ENCODE results near the gene SOX1.

Gene SOX1

GRCh38 chr13:112113348-112113747 lies 46.4 kb downstream of the SOX1 start:
- Histone ChIP-seq H3K4me1 (ENCODE audit: insufficient read depth, low read length) (no peaks in the 10 kb centered on the region), H3K9me3 (ENCODE audit: control insufficient read depth, insufficient read depth, low read length) (no peaks in the 10 kb centered on the region)

GRCh38 chr13:112113851-112114250 lies 46.9 kb downstream of the SOX1 start:
- H3K9me3 ChIP-seq (ENCODE audit: control insufficient read depth, insufficient read depth, low read length): no peaks in the 10 kb centered on the region
- no peaks in the 10 kb centered on the region for H3K4me1 ChIP-seq (ENCODE audit: insufficient read depth, low read length)
- no peak overlapping the region for H3K9ac ChIP-seq (ENCODE audit: low read depth, low read length)
- H3K36me3 ChIP-seq (ENCODE audit: insufficient read depth, low read length): no peaks in the 10 kb centered on the region

More at GRCh38 chr13:112113348-112113747, 46.4 kb downstream of the SOX1 start:
- no peaks in the 10 kb centered on the region for H3K36me3 ChIP-seq (ENCODE audit: insufficient read depth, low read length)
- no peak overlapping the region for H3K9ac ChIP-seq (ENCODE audit: low read depth, low read length)

- no peak overlapping the region for H3K9ac ChIP-seq (ENCODE audit: low read depth, low read length)
Measured at GRCh38 chr13:112114391-112114790, 47.4 kb downstream of the SOX1 start.

GRCh38 chr13:112115403-112116091 lies 48.6 kb downstream of the SOX1 start:
- Histone ChIP-seq H3K9ac (ENCODE audit: low read depth, low read length) (no peak overlapping the region), H3K36me3 (ENCODE audit: insufficient read depth, low read length) (no peaks in the 10 kb centered on the region), H3K9me3 (ENCODE audit: control insufficient read depth, insufficient read depth, low read length) (no peaks in the 10 kb centered on the region), H3K4me1 (ENCODE audit: insufficient read depth, low read length) (no peaks in the 10 kb centered on the region)

More at GRCh38 chr13:112114391-112114790, 47.4 kb downstream of the SOX1 start:
- H3K4me1 ChIP-seq (ENCODE audit: insufficient read depth, low read length): no peaks in the 10 kb centered on the region
- no peaks in the 10 kb centered on the region for H3K9me3 ChIP-seq (ENCODE audit: control insufficient read depth, insufficient read depth, low read length)
- H3K36me3 ChIP-seq (ENCODE audit: insufficient read depth, low read length): no peaks in the 10 kb centered on the region

- no peaks in the 10 kb centered on the region for H3K9me3 ChIP-seq (ENCODE audit: control insufficient read depth, insufficient read depth, low read length)
- no peak overlapping the region for H3K9ac ChIP-seq (ENCODE audit: low read depth, low read length)
- H3K36me3 ChIP-seq (ENCODE audit: insufficient read depth, low read length): no peaks in the 10 kb centered on the region
- no peaks in the 10 kb centered on the region for H3K4me1 ChIP-seq (ENCODE audit: insufficient read depth, low read length)
Measured at GRCh38 chr13:112116187-112116950, 49.4 kb downstream of the SOX1 start.

- no peaks in the 10 kb centered on the region for H3K4me1 ChIP-seq (ENCODE audit: insufficient read depth, low read length)
- H3K9ac ChIP-seq (ENCODE audit: low read depth, low read length): no peak overlapping the region
- no peaks in the 10 kb centered on the region for H3K36me3 ChIP-seq (ENCODE audit: insufficient read depth, low read length)
- no peaks in the 10 kb centered on the region for H3K9me3 ChIP-seq (ENCODE audit: control insufficient read depth, insufficient read depth, low read length)
Measured at GRCh38 chr13:112117258-112117954, 50.5 kb downstream of the SOX1 start.

- Histone ChIP-seq H3K4me1 (ENCODE audit: insufficient read depth, low read length) (no peaks in the 10 kb centered on the region), H3K9me3 (ENCODE audit: control insufficient read depth, insufficient read depth, low read length) (no peaks in the 10 kb centered on the region), H3K36me3 (ENCODE audit: insufficient read depth, low read length) (no peaks in the 10 kb centered on the region)
Measured at GRCh38 chr13:112117955-112118302, 51.0 kb downstream of the SOX1 start.

GRCh38 chr13:112118451-112119064 lies 51.6 kb downstream of the SOX1 start:
- Histone ChIP-seq H3K36me3 (ENCODE audit: insufficient read depth, low read length) (no peaks in the 10 kb centered on the region), H3K9ac (ENCODE audit: low read depth, low read length) (no peak overlapping the region), H3K9me3 (ENCODE audit: control insufficient read depth, insufficient read depth, low read length) (no peaks in the 10 kb centered on the region), H3K4me1 (ENCODE audit: insufficient read depth, low read length) (no peaks in the 10 kb centered on the region)

More at GRCh38 chr13:112117955-112118302, 51.0 kb downstream of the SOX1 start:
- no peak overlapping the region for H3K9ac ChIP-seq (ENCODE audit: low read depth, low read length)

- H3K4me1 ChIP-seq (ENCODE audit: insufficient read depth, low read length): no peaks in the 10 kb centered on the region
- no peaks in the 10 kb centered on the region for H3K9me3 ChIP-seq (ENCODE audit: control insufficient read depth, insufficient read depth, low read length)
- H3K36me3 ChIP-seq (ENCODE audit: insufficient read depth, low read length): no peaks in the 10 kb centered on the region
- no peak overlapping the region for H3K9ac ChIP-seq (ENCODE audit: low read depth, low read length)
Measured at GRCh38 chr13:112119192-112120030, 52.5 kb downstream of the SOX1 start.

- H3K9ac ChIP-seq (ENCODE audit: low read depth, low read length): no peak overlapping the region
- no peaks in the 10 kb centered on the region for H3K4me1 ChIP-seq (ENCODE audit: insufficient read depth, low read length)
- no peaks in the 10 kb centered on the region for H3K9me3 ChIP-seq (ENCODE audit: control insufficient read depth, insufficient read depth, low read length)
- H3K36me3 ChIP-seq (ENCODE audit: insufficient read depth, low read length): no peaks in the 10 kb centered on the region
Measured at GRCh38 chr13:112120031-112120373, 53.1 kb downstream of the SOX1 start.
